GM12864 (cell line): ENCODE results near the gene DDR2.
"Not testable (repeated sequence)": the region's sequence is repeated elsewhere in the genome, so short reads cannot be mapped to it uniquely, and the experiment has no call there.

Experiments
- DNase-seq: peaks from one replicate; pipeline ENCODE4 v3.0.0-alpha.2; 2011; ENCODE audit warnings: low read depth
- H3K4me3 ChIP-seq: 2 replicates; pipeline ENCODE4 v1.5.1; 2011; ENCODE audit warnings: mild to moderate bottlenecking, low read depth, low read length, control low read depth
- CTCF ChIP-seq: IDR thresholded peaks from 2 replicates; pipeline ENCODE4 v1.5.1; 2011; ENCODE audit warnings: low read depth, mild to moderate bottlenecking, moderate library complexity, low read length, control low read depth, inconsistent platforms; ENCODE audit errors: missing control alignments

DDR2 gene

GRCh38 chr1:162599451-162599850 is 32.8 kb upstream of the DDR2 start:
- no peak for TF ChIP-seq CTCF
- DNase-seq = no peak
- H3K4me3 ChIP-seq = no peak overlapping the region

GRCh38 chr1:162603117-162603516 is 29.1 kb upstream of the DDR2 start:
- DNase-seq, H3K4me3 ChIP-seq: not testable (repeated sequence)

- no peak for DNase-seq
- TF ChIP-seq CTCF = no peak
- H3K4me3 ChIP-seq = no peak overlapping the region
Observed at GRCh38 chr1:162605225-162605927, 26.9 kb upstream of the DDR2 start.

GRCh38 chr1:162609306-162609705 is 23.0 kb upstream of the DDR2 start:
- DNase-seq = no peak
- no peak overlapping the region for H3K4me3 ChIP-seq
- no peak for TF ChIP-seq CTCF

DNA sequence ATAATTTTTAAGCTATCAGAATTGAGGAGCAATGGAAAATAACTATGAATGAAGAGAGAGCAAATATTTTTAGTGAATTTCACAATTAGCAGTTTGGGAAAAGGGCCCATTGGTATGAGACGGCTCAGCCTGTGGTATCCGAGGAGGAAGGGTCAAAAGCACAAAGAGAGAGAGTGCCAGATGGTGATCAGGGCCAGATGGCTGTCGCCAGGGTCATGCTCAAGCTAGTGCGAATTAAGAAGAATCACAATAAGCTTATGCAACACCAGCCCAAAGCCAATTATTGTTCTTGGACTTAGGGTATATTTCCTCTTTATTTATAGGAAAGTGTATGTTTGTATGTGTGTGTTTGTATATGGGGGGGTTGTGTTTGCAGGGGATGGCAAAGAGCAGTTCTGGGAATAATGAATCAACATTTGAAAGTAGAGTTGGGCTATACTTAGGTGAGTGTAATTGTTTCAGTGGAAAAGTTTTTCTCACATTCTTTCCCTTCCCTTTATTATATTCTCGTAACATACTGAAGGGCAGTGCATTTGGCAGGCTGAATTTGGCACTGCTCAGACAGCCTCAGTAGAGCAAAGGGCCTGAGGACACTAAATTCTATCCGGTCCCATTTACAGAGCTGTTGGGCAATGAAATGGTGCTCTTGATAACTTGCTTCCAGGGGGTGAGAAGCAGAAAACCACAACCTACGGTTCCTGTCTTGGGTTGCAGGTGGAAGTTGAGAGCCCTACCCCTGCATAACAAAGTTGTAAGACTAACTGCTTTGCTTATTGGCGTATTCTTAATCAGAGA is 19.5 kb upstream of the DDR2 start:
- H3K4me3 ChIP-seq = no peak overlapping the region
- no peak for DNase-seq
- no peak for TF ChIP-seq CTCF

DNA sequence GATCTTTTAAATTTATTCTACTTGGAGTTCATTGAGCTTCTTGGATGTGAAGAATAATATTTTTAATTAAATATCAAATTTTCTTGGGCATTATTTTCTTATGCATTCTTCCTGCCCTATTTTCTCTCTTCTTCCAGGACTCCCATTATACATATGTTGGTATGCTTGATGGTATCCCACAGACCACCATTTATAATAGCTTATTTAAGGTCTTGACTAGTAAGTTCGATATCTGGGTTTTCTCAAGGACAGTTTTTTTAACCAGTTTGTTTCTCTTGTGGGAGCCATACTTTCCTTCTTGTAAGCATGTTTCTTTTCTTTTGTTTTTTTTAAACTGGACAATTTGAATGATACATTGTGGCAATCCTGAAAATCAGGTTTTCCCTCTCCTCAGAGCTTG is 15.4 kb upstream of the DDR2 start:
- no peak for DNase-seq
- TF ChIP-seq CTCF = no peak

GRCh38 chr1:162617513-162617912 is 14.8 kb upstream of the DDR2 start:
- TF ChIP-seq CTCF = no peak
- no peak for DNase-seq
- H3K4me3 ChIP-seq = no peak overlapping the region

More for the DNA sequence above, 15.4 kb upstream of the DDR2 start:
- no peak overlapping the region for H3K4me3 ChIP-seq
